IMR-90 (cell line): ENCODE measurements around the gene PLCB4.

Experiments used
- BHLHE40 ChIP-seq: fragments of 150-350 bp; IDR thresholded peaks from 2 replicates; pipeline ENCODE4 v1.6.1; 2016; ENCODE audit warnings: mild to moderate bottlenecking, low read depth, low read length
- CEBPB ChIP-seq: IDR thresholded peaks from 2 replicates; pipeline ENCODE4 v1.6.1; 2012; ENCODE audit warnings: low read depth, low read length, improper control_type of control experiment
- CTCF ChIP-seq: conservative IDR thresholded peaks from 2 replicates; pipeline ENCODE4 v1.5.1; 2012; ENCODE audit warnings: mild to moderate bottlenecking, low read depth, low read length, improper control_type of control experiment
- ELK1 ChIP-seq: fragments of 150-350 bp; IDR thresholded peaks from 2 replicates; pipeline ENCODE4 v1.6.1; 2016; ENCODE audit warnings: low read depth, mild to moderate bottlenecking, low read length, moderate library complexity, borderline replicate concordance
- FOS ChIP-seq: fragments of 150-350 bp; IDR thresholded peaks from 2 replicates; pipeline ENCODE4 v1.6.1; 2016; ENCODE audit warnings: low read depth, low read length
- MAFK ChIP-seq: IDR thresholded peaks from 2 replicates; pipeline ENCODE4 v1.6.1; 2012; ENCODE audit warnings: low read depth, low read length, improper control_type of control experiment
- MXI1 ChIP-seq: IDR thresholded peaks from 2 replicates; pipeline ENCODE4 v1.6.1; 2012; ENCODE audit warnings: low read depth, mild to moderate bottlenecking, low read length, moderate library complexity, borderline replicate concordance
- NFE2L2 ChIP-seq: fragments of 150-350 bp; IDR thresholded peaks from 2 replicates; pipeline ENCODE4 v1.6.1; 2016; ENCODE audit warnings: low read depth, mild to moderate bottlenecking, low read length
- POLR2A ChIP-seq: IDR thresholded peaks from 2 replicates; pipeline ENCODE4 v1.6.1; 2012; ENCODE audit warnings: mild to moderate bottlenecking, low read depth, low read length
- RAD21 ChIP-seq: IDR thresholded peaks from 2 replicates; pipeline ENCODE4 v1.6.1; 2012; ENCODE audit warnings: low read length, improper control_type of control experiment
- RFX5 ChIP-seq: IDR thresholded peaks from 2 replicates; pipeline ENCODE4 v1.8.0; 2012; ENCODE audit warnings: low read depth, mild to moderate bottlenecking, low read length, moderate library complexity
- USF2 ChIP-seq: fragments of 150-350 bp; IDR thresholded peaks from 2 replicates; pipeline ENCODE4 v1.6.1; 2017; ENCODE audit warnings: mild to moderate bottlenecking, antibody characterized with exemption, low read length, low read depth

GRCh38 chr20:9260027-9260426 lies 191.1 kb downstream of the PLCB4 start:
- TF ChIP-seq CTCF (no peak), RAD21 (no peak), POLR2A (no peak), RFX5 (no peak), MXI1 (no peak), ELK1 (no peak), USF2 (no peak), CEBPB (no peak), MAFK (no peak), NFE2L2 (no peak), FOS (no peak), BHLHE40 (no peak)
